GM12875 (cell line): ENCODE data around the gene COL5A3.

ENCODE experiments used
- H3K4me3 ChIP-seq: one replicate; pipeline ENCODE4 v1.5.1; 2011; ENCODE audit warnings: low read depth, low read length, control low read depth
- TF ChIP-seq, protein P1 (sequence below): IDR thresholded peaks from 2 replicates; pipeline ENCODE4 v1.5.1; 2011; ENCODE audit warnings: low read depth, mild to moderate bottlenecking, control low read depth, inconsistent platforms, low read length, moderate library complexity, borderline replicate concordance; ENCODE audit not compliant: insufficient read depth

COL5A3 gene

DNA sequence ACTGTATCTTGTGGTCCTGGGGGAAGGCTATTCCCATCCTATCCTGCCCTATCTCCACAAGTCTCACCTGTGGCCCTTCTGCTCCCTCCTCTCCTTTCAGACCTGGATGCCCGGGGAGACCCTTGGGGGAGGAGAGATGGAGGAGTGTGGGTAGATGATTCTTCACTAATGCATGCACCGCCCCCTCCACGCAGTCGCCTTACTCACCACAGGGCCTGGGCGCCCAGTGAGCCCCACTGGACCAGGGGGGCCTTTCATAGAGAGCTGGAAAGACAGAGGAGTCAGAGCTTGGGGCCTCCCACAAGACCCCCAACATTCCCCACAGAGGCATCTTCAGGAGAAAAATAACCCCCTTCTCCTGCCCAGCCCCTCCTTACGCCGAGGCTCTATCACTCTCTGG, 14.3 kb downstream of the COL5A3 start:
- TF ChIP-seq, protein P1, sequence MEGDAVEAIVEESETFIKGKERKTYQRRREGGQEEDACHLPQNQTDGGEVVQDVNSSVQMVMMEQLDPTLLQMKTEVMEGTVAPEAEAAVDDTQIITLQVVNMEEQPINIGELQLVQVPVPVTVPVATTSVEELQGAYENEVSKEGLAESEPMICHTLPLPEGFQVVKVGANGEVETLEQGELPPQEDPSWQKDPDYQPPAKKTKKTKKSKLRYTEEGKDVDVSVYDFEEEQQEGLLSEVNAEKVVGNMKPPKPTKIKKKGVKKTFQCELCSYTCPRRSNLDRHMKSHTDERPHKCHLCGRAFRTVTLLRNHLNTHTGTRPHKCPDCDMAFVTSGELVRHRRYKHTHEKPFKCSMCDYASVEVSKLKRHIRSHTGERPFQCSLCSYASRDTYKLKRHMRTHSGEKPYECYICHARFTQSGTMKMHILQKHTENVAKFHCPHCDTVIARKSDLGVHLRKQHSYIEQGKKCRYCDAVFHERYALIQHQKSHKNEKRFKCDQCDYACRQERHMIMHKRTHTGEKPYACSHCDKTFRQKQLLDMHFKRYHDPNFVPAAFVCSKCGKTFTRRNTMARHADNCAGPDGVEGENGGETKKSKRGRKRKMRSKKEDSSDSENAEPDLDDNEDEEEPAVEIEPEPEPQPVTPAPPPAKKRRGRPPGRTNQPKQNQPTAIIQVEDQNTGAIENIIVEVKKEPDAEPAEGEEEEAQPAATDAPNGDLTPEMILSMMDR: no peak
- no peak overlapping the region for H3K4me3 ChIP-seq

DNA sequence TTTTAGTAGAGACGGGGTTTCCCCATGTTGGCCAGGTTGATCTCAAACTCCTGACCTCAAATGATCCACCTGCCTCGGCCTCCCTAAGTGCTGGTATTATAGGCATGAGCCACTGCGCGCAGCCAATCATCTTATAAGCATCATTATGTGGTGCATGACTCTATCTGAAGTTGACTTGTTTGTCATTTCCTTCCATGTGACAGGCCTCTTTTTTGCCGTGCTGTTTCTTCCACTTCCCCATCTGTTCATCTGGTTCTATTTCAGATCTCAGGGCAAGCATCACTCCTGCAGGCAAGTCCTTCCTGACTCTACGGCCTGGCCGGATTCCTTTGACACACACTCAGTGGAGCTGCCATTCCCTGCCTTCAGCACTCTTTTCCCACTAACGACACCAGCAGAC, 15.2 kb downstream of the COL5A3 start:
- TF ChIP-seq, protein P1: no peak
- H3K4me3 ChIP-seq: no peak overlapping the region

DNA sequence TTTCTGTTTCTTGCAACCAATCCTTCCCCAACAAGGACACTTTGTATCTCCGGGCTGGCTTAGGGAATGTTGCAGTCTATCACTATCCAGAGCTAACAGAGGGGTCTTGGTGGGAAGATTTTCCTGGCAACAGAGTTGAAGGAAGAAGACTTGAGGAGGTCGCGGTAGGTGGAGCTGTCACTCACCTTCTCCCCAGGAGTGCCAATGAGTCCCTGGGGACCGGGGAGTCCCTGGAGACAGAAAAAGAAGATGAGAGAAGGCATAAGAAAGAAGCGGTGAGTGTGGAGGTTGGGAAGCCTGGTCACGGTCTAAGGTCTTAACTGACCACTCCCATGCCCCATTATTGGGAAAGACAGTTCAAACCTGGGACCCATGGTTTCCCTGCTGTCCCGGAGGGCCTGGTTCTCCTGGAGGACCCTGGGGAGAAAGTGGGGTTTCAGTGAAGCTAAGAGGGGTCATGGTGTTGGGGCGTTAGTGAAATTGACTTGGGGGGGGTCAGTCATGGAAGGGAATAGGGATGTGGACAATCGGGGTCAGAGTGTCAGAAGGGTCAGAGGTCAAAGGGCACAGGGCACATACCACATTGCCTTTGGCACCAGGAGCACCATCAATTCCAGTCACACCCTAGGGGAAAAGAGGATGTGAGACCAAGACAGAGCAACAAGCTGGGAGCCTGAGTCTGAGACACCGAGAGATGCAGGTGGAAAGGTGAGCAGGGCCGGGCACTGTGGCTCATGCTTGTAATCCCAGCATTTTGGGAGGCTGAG, 18.7 kb downstream of the COL5A3 start:
- TF ChIP-seq, protein P1: no peak

DNA sequence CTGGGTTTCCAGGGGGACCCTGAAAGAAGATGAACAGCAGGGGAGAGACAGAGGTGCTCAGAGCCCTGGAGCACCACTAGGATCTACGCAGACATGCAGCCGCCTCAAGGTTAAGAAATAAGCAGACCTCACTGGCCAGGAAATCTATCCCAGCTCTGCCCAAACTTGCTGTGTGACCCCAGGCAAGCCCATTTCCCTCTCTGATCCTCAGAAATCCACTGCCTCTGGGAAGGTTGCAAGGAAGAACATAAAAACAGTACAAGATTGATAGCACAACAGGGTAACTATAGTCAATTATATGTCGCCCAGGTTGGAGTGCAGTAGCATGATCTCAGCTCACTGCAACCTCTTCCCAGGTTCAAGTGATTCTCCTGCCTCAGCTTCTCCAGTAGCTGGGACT, 20.8 kb downstream of the COL5A3 start:
- TF ChIP-seq, protein P1: no peak

More for the DNA sequence above, 18.7 kb downstream of the COL5A3 start:
- H3K4me3 ChIP-seq: no peak overlapping the region

DNA sequence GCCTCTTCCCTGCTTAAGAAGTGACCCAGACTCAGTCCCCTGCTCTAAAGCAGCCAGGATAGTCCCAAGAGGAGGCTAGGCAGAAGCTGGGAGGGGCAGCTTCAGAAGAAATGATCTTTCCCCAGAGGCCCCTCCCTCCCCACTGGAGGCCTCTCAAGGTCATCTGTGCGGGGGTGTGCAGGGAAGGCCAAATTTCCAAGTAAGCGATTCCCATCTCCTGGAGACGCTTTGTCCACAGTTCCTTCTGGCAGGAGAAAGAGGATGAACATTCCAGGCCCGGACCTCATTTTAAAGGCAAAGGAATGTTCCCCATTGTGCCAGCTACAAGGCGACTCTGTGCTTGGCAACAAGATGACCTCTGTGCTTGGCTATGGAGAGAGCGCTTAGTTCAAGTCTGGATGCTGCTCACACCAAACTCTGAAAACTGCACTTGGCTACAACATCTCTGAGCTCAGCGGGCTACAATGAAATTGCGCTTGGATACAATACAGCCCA, 23.5 kb downstream of the COL5A3 start:
- TF ChIP-seq, protein P1: no peak
- no peak overlapping the region for H3K4me3 ChIP-seq

More for the DNA sequence above, 20.8 kb downstream of the COL5A3 start:
- H3K4me3 ChIP-seq: no peak overlapping the region

DNA sequence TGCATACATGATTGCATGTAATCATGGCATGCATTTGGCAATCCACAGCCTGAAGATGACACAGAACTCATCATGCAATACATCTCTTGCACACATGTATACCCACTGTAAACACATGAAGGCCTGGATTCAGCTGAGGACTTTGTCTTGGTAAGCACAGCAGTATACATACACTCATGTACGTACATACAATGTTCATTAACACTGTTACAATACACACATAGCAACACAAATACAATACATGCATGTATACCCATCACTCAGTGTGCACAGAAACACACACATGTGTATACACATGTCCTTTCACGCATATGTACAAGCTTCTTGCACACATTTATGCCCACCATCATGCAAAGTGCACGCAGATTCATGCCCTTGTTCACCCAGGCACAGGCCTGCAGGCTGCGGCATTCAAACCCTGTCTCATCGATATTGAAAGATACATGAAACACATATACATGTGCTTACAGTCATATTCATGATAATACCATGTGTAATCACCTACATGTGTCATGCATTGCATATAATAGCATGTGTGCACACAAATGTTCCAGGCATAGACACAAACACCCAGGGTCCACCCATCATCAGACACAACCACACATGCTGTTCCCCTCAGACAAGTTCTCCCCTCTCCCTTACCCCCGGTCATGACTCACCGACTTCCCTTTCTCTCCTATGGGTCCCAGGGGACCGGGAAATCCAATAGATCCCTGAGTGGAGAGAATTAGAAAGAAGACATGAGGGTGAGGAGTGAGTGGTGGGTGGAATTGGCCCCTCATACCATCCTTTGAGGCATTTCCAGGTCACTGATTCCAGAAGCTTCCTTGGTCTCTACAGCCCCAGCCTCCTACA, 28.7 kb downstream of the COL5A3 start:
- TF ChIP-seq, protein P1: no peak
- no peak overlapping the region for H3K4me3 ChIP-seq
